Adrenal gland (tissue), 5 donors: Measurements from ENCODE around the gene RABGAP1L.

Experiments
- POLR2A ChIP-seq, 2 donors: fragments of 450-650 bp; IDR thresholded peaks; one replicate each; pipeline ENCODE4 v1.6.1; 2017; ENCODE audit warnings: antibody characterized with exemption in 2 of 2, mild to moderate bottlenecking in 2 of 2, moderate library complexity in 1 of 2
- TF ChIP-seq, protein P1 (sequence below), 6 experiments: fragments of 450-650 bp in 4 of 6; fragments of 200-600 bp in 2 of 6; sonication (generic) in 1 of 6; IDR thresholded peaks; 1 replicate in 5 of 6; 2 replicates in 1 of 6; pipeline versions ENCODE4 v1.5.1 to v1.8.0; 2016 to 2021; ENCODE audit warnings: antibody characterized with exemption in 6 of 6, mild to moderate bottlenecking in 2 of 6, moderate library complexity in 1 of 6
- donor health status: DM: no; HTN: no; CAD: no.

DNA sequence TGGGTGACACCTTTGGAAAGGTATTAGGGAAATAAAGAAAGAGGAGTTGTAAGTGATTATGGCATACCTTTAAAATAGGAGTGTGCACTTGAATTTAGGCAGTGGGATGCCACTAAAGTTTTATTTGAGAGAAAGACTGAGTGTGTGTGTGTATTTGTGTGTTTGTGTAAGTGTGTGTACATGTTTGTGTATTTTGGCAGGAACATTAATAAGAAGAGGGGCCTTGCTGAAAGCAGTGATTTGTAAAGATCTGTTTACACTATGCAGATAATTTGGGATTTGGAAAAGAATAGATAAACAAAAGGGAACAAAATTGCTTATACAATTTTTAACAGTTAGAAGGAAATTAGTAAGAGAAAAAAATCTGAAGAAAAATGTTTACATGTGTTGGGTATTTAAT, 409.2 kb downstream of the RABGAP1L start:
- TF ChIP-seq, protein P1, sequence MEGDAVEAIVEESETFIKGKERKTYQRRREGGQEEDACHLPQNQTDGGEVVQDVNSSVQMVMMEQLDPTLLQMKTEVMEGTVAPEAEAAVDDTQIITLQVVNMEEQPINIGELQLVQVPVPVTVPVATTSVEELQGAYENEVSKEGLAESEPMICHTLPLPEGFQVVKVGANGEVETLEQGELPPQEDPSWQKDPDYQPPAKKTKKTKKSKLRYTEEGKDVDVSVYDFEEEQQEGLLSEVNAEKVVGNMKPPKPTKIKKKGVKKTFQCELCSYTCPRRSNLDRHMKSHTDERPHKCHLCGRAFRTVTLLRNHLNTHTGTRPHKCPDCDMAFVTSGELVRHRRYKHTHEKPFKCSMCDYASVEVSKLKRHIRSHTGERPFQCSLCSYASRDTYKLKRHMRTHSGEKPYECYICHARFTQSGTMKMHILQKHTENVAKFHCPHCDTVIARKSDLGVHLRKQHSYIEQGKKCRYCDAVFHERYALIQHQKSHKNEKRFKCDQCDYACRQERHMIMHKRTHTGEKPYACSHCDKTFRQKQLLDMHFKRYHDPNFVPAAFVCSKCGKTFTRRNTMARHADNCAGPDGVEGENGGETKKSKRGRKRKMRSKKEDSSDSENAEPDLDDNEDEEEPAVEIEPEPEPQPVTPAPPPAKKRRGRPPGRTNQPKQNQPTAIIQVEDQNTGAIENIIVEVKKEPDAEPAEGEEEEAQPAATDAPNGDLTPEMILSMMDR (IDR thresholded peaks at IDR 0.05): no peak
- TF ChIP-seq POLR2A (IDR thresholded peaks at IDR 0.05): no peak
